GM12891 (cell line): Measurements from ENCODE around the gene IGFL4.

Experiments used
- POLR2A ChIP-seq: IDR thresholded peaks from 2 replicates; pipeline ENCODE4 v1.6.1; 2011; ENCODE audit warnings: low read depth, low read length, control low read depth
- POLR2AphosphoS5 ChIP-seq: IDR thresholded peaks from 2 replicates; pipeline ENCODE4 v1.6.1; 2011; ENCODE audit warnings: low read depth, low read length, control low read depth
- SPI1 ChIP-seq: IDR thresholded peaks from 2 replicates; pipeline ENCODE4 v1.6.1; 2011; ENCODE audit warnings: low read depth, low read length, control low read depth
- TAF1 ChIP-seq: IDR thresholded peaks from 2 replicates; pipeline ENCODE4 v1.6.1; 2011; ENCODE audit warnings: low read depth, low read length, control low read depth

GRCh38 chr19:46060012-46060411 is 19.2 kb upstream of the IGFL4 start:
- TF ChIP-seq POLR2A = no peak
- TF ChIP-seq TAF1 = no peak
- no peak for TF ChIP-seq POLR2AphosphoS5
- TF ChIP-seq SPI1 = no peak
